ENCODE measurements around the gene BTAF1.
"Not testable (repeated sequence)": the region's sequence is repeated elsewhere in the genome, so short reads cannot be mapped to it uniquely, and the experiment has no call there.

The BTAF1 gene

DNA sequence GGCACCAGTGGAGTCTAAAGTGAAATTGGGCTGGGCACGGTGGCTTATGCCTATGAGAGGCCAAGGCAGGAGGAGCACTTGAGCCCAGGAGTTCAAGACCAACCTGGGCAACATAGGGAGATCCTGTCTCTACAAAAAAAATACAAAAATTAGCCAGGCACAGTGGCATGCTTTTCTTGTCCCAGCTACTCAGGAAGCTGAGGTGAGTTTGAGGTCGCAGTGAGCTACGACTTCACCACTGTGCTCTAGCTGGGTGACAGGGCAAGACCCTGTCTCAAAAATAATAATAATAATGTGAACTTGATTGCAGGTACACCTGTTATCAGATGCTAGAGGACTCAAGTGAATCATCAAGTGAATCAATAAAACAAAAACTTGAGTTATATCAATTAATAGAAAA is 108.0 kb downstream of the BTAF1 start:
- FAIRE-seq (no peak), DNase-seq (ENCODE audit: extremely low spot score, insufficient read length, low read depth) (no peak)

GRCh38 chr10:92033070-92033469 is 109.5 kb downstream of the BTAF1 start:
- FAIRE-seq; DNase-seq (ENCODE audit: extremely low spot score, insufficient read length, low read depth): not testable (repeated sequence)

GRCh38 chr10:92038949-92039348 is 115.4 kb downstream of the BTAF1 start:
- no peak for DNase-seq (ENCODE audit: extremely low spot score, insufficient read length, low read depth)
- FAIRE-seq: no peak

DNA sequence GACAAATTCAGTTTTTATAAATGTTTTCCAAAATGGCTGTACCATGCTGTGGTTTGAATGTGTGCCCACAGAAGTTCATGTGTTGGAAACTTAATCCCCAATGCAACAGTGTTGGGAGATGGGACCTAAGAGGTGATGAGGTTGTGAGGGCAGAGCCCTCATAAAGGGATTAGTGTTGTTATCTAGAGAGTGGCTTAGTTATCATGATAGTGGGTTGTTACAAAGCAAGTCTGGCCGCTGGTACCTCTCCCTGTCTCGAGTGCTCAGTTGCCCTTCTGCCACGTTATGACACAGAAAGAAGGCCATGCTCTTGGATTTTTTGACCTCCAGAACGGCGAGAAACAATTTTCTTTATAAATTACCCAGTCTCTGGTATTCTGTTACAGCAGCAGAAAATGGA is 119.0 kb downstream of the BTAF1 start:
- FAIRE-seq (no peak), DNase-seq (ENCODE audit: extremely low spot score, insufficient read length, low read depth) (no peak)

GRCh38 chr10:92045641-92046106 is 122.1 kb downstream of the BTAF1 start:
- no peak for DNase-seq (ENCODE audit: extremely low spot score, insufficient read length, low read depth)
- no peak for FAIRE-seq

- no peak for DNase-seq (ENCODE audit: extremely low spot score, insufficient read length, low read depth)
- FAIRE-seq: no peak
These were observed 123.6 kb downstream of the BTAF1 start for GRCh38 chr10:92047215-92047614.

DNA sequence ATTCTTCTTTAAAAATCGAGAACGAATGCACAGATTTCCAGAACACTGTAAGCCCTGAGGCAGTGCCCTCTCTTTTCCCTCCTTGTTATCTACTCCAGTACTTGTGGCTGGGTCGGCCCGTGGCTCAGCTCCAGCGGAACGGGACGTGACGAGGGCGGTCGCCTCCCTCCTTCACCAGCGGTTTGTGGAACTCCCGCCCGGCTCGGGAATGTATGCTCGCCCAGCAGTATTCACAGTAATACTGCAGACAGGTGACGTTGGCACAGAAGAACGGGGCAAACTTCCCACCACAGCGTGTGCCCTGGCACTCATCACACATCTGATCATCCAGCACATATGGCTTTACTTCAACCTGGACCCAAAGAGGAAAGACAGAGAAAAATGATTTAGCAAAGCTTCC is 128.5 kb downstream of the BTAF1 start:
- DNase-seq (ENCODE audit: extremely low spot score, insufficient read length, low read depth) (no peak), FAIRE-seq (no peak)

- FAIRE-seq (no peak), DNase-seq (ENCODE audit: extremely low spot score, insufficient read length, low read depth) (no peak)
These were observed 129.2 kb downstream of the BTAF1 start for GRCh38 chr10:92052741-92053140.

DNA sequence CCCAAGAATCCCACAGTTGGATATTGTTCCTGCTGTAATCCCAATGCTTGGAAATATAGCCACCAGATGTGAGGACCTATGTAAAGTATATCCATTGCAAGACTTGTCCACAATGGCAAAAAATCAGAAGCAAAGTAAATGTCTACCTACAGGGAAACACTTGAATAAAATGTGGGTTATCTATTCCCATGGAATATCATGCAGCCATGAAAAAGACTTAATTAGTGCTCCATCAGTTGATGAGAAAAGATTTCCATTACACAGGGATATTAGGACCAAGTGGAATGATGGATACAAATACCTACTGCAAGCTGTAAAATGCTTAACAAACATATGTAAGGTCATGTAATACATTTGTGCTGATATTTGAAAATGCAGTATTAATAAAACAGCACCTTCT is 131.2 kb downstream of the BTAF1 start:
- DNase-seq (ENCODE audit: extremely low spot score, insufficient read length, low read depth) (no peak), FAIRE-seq (no peak)

DNA sequence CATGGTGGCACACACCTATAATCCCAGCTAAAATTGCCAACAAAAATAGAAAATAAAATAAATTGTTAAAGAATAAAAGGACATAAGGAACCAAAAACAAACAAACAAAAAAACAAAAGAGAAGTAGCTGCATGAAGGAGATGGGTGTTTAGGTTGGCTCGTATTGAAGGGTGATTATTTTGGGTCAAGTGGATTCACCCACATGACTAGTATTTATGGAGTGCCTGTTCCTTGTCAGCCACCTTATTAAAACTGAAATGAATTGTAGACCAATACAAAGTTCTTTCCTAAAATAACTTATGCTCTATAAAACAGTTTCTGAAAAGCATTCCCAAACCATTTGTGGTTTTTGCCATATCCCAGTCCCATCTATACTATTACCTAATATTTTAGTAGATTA is 138.7 kb downstream of the BTAF1 start:
- no peak for FAIRE-seq
- DNase-seq (ENCODE audit: extremely low spot score, insufficient read length, low read depth): no peak

DNA sequence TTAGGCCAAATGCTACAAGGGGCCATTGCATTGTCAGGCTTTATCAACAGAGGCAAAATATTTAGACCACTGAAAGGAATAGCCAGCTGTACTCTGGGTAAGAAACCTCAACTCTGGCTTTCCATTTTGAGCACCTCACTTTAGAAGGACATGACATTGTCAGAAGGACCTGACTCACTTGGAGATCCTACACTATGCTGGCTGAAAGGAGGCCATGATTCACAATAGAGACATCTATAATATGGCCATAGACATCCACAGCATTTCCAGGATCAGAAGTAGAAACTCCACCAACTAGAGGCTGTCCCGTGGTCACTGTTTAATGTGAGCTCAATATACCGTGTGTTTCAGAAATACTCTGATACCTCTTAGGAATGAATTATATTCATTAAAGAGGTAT is 140.9 kb downstream of the BTAF1 start:
- no peak for FAIRE-seq

GRCh38 chr10:92066386-92066785 is 142.8 kb downstream of the BTAF1 start:
- FAIRE-seq: no peak
- no peak for DNase-seq (ENCODE audit: extremely low spot score, insufficient read length, low read depth)

More for the DNA sequence above, 140.9 kb downstream of the BTAF1 start:
- no peak for DNase-seq (ENCODE audit: extremely low spot score, insufficient read length, low read depth)

GRCh38 chr10:92068900-92069299 is 145.3 kb downstream of the BTAF1 start:
- FAIRE-seq: no peak
- no peak for DNase-seq (ENCODE audit: extremely low spot score, insufficient read length, low read depth)

DNA sequence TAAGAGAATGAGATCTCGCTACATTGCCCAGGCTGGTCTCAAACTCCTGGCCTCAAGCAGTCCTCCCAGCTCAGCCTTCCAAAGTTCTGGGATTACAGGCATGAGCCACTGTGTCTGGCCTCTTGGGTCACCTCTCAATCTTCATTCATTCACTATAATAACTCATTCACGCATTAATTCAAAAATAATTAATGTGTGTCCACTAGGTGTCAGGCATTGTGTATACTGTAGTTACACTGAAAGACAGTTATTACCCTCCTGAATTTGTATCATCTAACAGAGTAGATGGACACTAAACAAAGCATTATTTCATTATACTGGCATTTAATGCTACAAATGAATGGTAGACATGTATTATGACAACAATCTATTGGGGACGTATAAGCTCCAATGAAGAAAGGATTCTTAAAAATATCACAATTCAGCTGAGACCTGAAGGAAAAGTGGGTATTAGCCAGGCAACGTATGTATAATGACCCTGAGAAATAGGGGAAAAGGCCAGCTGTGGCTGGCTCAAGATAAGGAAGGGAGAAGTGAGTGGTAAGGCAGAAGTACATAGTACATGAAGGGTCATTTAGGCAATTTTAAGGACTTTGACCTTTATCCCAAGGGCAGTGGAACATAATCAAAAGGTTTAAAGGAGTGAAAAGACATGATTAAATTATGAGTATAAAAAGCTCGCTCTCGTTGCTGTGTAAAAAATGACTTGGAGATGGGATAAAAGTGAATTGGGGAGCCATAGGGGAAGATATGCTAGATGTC is 150.7 kb downstream of the BTAF1 start:
- FAIRE-seq: no peak
- no peak for DNase-seq (ENCODE audit: extremely low spot score, insufficient read length, low read depth)

DNA sequence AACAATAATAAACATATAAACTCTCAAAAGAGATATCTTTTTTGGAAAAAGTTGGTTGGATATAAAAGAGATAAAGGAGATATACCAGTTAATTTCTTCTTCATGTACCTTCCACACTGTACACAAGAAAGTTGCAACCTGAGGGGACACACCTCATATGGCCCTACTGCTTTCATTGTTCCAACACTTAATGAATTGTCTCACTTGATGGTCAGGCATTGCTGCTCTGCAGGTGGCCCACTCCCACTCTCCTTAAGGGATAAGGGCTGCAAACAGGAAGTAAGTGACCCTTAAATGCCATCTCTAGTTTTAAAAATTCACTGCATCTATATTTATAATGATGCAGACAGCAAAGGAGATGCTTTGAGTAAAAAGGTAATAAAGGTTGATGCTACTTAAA is 152.3 kb downstream of the BTAF1 start:
- FAIRE-seq: no peak
- no peak for DNase-seq (ENCODE audit: extremely low spot score, insufficient read length, low read depth)

DNA sequence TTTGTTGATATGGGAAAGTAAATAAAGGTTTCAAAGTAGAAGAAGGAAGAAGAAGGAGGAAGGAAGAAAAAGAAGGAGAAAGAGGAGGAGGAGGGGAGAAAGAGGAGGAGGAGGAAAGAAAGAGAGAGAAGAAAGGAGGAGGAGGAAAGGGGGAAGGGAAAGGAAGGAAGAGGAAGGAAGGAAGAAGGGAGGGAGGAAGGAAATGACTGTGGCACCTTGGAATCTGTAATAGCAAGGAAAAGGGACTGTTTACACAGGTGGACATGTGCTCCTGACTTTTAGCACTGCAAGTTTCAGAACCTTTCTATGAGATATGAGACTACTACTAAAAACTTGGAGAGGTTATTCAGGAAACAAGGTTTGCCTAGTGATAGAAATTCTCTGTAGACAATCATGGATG is 153.2 kb downstream of the BTAF1 start:
- FAIRE-seq (no peak), DNase-seq (ENCODE audit: extremely low spot score, insufficient read length, low read depth) (no peak)

- DNase-seq (ENCODE audit: extremely low spot score, insufficient read length, low read depth) (no peak), FAIRE-seq (no peak)
These were observed 155.4 kb downstream of the BTAF1 start for GRCh38 chr10:92079003-92079402.
